KOPT-K1 (cell line): ENCODE results near the gene SLC16A9.

ENCODE experiments used
- H3K27ac ChIP-seq: fragments of 200-600 bp; sonication (generic); 2 replicates; pipeline ENCODE4 v1.5.1; 2016; ENCODE audit warnings: antibody characterized with exemption, mild to moderate bottlenecking, low read depth, low read length; ENCODE audit not compliant: poor library complexity, severe bottlenecking
- H3K36me3 ChIP-seq: fragments of 200-600 bp; sonication (generic); 2 replicates; pipeline ENCODE4 v1.5.1; 2017; ENCODE audit warnings: antibody characterized with exemption, mild to moderate bottlenecking, low read length, moderate library complexity; ENCODE audit not compliant: insufficient read depth
- H3K9me3 ChIP-seq: fragments of 200-600 bp; sonication (generic); 2 replicates; pipeline ENCODE4 v1.5.1; 2017; ENCODE audit warnings: antibody characterized with exemption, low read length, mild to moderate bottlenecking; ENCODE audit not compliant: insufficient read depth, poor library complexity, severe bottlenecking

Gene SLC16A9

DNA sequence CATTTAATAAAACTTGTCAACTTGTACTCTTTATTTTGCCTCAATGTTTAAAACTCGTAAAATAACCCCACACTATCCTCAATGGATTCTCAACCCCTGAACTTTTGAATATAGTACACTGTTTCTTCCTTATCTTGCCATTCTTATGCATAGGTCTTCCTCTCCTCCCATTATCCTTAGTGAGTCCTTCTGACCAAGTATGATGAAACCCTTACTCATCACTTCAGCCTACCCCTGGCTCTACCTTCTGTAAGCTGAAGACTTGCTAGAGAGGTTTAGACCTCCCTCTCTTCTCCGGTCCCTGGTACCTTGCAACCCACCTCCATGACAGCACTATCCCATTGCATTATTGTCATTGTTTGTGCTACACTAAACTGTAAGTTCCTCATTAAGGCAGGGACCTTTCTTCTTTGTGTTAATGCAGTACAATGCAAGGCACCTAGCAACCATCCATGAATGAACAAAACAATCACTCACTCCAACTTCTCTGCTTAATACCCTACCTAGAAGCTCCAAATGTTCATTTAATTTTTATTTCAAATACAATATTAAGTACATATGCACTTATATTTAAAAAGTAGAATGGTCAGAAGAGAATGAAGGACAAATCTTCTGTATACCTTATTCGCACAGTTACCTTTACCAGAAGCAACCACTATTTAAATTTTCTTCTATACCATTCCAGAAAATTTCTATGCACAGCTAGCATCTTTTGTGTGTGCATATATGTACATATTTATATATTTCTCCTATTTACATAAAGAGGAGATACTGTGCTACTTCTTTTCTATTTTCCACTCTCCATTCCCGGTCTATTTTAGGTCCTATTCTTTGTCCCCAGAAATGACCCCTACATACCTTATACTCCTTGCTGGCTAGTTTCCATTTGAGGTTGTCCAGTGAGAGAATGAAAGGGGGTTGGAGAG is 77.5 kb downstream of the SLC16A9 start:
- Histone ChIP-seq H3K27ac (no peak overlapping the region), H3K36me3 (no peaks in the 10 kb centered on the region), H3K9me3 (no peaks in the 10 kb centered on the region)

DNA sequence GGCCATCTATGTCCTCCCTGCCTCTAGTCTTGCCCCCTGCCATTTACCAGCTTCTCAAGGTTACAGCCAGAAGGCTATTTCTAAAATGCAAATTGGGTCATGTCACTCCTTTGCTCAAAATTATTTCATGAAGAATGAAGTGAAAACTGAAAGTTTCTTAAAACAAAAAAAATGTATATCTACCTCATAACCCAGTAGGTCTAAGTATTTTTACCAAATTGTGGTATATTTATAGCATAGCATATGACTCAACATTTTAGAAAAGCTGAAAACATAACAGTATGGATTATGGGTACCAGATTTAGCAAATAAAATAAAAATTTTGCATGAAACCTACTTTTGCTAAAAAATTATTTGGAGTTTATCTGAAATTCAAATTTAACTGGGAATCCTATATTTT is 78.4 kb downstream of the SLC16A9 start:
- no peaks in the 10 kb centered on the region for H3K36me3 ChIP-seq
- H3K27ac ChIP-seq = no peak overlapping the region
- no peaks in the 10 kb centered on the region for H3K9me3 ChIP-seq

DNA sequence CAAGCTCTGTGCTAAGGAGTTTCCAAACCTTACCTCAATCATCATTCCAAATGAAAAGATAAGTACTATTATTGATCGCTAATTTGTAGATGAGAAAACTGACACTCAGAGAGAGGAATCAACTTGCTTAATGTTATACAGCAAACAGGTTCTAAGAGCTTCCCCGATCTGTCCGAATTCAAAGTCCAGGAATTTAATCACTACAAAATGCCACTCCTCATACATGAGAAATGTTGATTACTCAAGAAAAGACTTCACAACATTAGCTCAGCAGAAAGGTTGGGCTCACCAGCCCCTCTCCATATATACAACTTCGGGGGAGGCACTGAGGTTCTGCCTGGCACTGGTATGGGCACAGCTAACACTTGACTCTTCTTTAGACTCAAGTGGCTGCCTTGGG is 80.7 kb downstream of the SLC16A9 start:
- Histone ChIP-seq H3K36me3 (no peaks in the 10 kb centered on the region), H3K9me3 (no peaks in the 10 kb centered on the region), H3K27ac (no peak overlapping the region)

DNA sequence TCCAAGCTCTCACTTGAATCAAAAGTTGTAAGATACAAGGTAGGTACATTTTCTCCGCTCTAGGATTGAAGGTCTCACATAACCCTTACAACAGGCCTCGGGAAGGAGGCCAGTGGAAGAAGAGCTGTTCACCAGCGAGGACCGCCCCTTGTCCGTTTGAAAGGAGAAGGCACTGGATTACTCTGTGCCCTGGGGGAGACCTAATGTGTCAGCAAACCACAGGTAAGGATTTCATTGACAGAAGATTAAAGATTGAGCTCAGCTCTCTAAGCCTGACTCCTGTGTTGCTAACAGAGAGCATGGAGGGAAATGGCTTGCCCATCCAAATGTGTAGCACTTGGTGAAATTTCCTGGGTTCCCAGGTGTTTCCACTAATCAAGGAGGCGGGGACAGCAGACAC is 81.2 kb downstream of the SLC16A9 start:
- H3K27ac ChIP-seq = no peak overlapping the region
- no peaks in the 10 kb centered on the region for H3K36me3 ChIP-seq
- no peaks in the 10 kb centered on the region for H3K9me3 ChIP-seq

DNA sequence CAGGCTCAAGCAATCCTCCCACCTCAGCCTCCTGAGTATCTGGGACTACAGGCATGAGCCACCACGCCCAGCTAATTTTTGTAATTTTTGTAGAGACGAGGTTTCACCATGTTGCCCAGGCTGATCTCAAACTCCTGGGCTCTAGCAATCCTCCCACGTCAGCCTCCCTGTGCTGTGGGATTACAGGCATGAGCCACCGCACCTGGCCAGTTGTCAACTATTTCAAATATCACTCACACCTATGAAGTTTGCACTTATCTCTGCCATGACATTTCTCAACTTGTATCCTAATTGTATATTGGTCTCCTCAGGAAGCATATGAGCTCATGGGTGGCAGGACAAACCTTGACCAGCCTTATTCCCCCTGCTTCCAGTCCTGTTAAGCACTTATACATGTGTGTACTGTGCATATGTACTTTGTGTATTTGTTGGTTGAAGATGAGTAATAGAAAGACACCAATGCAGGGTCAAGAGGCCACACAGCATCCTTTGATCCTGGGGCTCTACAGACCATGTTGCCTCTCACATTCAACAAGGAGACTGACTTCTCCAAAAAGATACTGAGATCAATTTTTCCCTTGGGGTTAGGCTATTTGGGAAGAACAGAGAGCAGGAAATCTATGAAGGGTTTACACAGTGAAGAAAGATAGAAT is 82.2 kb downstream of the SLC16A9 start:
- no peaks in the 10 kb centered on the region for H3K36me3 ChIP-seq
- no peak overlapping the region for H3K27ac ChIP-seq
- H3K9me3 ChIP-seq = no peaks in the 10 kb centered on the region

DNA sequence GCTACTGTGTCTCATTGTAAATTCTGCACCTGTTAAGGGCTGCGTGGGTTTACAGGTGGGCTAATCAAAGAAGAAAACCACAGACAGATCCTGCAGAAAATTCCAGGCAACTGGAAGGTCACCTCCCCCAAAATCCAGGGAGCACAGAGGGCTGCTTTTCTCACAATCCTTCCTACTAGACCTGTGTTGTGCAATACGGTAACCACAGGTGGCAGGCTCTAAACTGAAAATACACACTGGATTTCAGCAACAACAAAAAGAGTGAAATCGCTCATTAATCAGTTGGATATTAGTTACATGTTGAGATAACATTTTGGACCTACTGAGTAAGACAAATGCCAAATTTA is 83.2 kb downstream of the SLC16A9 start:
- Histone ChIP-seq H3K9me3 (no peaks in the 10 kb centered on the region), H3K27ac (no peak overlapping the region), H3K36me3 (no peaks in the 10 kb centered on the region)

DNA sequence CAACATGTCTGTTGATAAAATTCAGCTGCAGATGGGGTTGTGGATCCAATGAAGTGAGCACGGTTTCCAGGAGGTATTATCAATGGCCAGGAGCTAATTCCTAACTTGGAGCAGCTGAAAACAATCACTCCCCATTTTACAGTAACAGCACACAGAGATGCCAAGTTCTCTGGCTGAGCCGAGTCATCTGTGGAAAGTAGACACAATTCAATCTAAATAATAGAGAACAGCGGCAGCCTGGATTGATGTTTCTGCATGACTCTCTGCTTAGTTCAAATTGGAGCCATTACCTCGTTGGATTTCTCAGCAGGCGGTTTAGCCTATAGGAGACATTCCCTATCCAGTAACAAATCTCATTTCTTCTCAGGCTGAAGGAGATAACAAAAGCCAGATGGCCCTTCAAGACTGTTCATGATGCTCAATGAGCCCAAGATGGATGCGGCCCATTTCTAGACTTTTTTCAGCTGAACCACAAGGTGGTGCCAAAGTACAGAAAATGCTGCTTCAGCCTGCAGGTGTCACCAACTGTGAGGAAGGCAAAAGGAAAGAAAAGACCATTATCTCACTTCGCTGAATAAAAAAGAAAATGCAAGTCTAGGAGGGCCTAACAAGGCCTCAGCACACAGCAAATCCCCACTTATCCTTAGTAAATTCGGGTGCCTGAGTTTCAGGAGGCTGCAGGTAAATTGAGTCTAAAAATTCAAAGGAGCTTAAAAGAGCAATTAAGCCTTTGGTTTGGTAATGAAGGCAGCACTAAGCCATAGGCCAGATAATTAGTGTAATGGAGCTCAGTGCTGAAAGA is 83.7 kb downstream of the SLC16A9 start:
- H3K9me3 ChIP-seq = no peaks in the 10 kb centered on the region
- no peak overlapping the region for H3K27ac ChIP-seq
- H3K36me3 ChIP-seq = no peaks in the 10 kb centered on the region

DNA sequence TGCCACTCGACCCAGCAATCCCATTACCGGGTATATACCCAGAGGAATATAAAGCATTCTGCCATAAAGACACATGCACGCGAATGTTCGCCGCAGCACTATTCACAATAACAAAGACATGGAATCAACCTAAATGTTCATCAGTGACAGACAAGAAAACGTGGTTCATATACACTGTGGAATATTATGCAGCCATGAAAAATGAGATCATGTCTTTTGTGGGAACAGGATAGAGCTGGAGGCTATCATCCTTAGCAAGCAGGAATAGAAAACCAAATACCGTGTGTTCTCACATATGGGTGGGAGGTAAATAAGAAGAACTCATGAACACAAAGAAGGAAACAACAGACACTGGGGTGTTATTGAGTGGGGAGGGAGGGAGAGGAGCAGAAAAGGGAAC is 84.7 kb downstream of the SLC16A9 start:
- H3K36me3 ChIP-seq = no peaks in the 10 kb centered on the region
- no peak overlapping the region for H3K27ac ChIP-seq
- H3K9me3 ChIP-seq = no peaks in the 10 kb centered on the region

DNA sequence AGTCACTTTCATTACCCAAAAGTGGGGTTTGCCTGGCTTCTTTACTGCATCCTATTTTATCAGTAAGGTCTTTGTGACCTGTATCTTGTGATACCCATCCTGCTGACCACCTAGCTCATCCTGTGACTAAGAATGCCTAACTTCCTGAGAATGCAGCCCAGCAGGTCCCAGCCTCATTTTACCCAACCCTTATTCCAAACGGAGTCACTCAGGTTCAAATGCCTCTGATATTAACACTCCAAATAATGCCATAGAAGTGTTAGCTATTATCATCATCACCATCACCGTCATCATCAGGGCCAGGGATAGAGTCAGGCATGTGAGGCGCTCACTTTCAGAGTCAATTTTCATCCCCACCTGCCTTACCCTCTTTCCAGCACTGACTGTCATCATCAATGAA is 85.5 kb downstream of the SLC16A9 start:
- Histone ChIP-seq H3K36me3 (no peaks in the 10 kb centered on the region), H3K27ac (no peak overlapping the region), H3K9me3 (no peaks in the 10 kb centered on the region)

DNA sequence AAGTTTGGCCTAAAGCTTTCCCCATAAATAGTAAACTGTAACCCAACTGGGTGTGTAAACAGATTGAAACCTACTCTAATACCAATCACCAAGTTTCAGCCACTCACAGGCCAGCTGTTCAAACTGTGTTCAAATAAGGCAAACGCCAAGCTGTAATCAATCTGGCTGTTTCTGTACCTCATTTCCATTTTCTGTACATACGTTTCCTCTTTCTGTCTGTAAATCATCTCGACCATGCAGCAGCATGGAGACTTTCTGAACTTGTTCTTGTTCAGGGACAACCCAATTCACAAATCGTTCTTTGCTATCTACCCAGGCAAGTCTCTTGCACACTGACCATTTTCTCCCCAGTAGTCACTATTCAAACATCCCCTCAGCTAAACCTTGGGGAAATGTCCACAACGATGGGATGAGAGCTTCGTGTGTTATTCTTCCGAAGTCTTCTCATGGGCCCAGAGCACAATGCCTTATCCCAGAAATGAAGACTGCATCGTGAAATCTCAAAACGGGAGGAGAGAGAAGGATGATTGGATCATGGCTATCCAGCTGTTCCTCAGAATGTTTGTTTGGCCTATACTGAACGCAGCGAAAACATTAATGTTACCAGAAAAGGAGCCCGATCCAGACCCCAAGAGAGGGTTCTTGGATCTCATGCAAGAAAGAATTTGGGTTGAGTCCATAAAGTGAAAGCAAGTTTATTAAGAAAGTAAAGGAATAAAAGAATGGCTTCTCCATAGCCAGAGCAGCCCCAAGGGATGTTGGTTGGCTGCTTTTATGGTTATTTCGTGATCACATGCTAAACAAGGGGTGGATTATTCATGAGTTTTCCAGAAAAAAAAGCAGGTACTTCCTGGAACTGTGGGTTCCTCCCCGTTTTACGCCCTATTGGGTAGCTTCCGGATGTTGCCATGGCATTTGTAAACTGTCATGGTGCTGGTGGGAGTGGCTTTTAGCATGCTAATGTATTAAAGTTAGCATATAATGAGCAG is 86.2 kb downstream of the SLC16A9 start:
- Histone ChIP-seq H3K9me3 (no peaks in the 10 kb centered on the region), H3K27ac (no peak overlapping the region), H3K36me3 (no peaks in the 10 kb centered on the region)

DNA sequence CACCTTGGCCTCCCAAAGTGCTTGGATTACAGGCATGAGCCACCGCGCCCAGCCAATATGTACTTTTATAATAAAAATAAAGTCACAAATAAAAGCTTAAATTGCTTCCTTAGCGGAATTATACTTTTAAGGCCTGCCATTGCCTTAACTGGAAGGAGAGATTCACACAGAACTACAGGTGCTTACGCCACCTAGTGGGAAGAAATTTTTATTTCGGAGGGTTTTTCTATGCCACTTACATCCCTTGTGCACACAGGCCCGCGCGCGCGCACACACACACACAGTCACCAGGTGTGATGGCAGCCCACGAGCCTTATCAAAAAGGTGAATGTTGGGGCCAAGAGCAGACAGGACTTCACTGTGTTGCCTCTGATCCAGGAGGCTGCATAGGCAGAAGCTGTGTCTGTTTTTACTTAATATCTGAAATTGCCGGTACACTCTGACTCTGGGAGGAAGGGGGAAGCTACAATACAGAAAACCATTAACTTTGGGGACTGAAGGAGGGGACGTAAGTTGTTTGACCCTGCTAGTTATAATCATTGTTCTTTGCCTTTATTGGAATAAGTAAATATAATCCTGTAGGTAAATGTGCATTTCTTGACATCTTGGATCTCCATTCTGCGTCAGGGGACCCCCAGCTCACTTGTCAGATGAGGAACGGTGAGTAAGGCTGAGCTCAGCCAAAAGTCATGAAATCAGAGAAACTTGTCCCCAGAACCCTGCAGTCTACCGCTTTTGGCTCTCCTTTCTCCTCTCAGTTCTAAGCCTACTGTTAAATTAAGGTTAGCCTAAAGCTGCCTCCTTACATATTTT is 87.1 kb downstream of the SLC16A9 start:
- Histone ChIP-seq H3K9me3 (no peaks in the 10 kb centered on the region), H3K36me3 (no peaks in the 10 kb centered on the region), H3K27ac (no peak overlapping the region)

DNA sequence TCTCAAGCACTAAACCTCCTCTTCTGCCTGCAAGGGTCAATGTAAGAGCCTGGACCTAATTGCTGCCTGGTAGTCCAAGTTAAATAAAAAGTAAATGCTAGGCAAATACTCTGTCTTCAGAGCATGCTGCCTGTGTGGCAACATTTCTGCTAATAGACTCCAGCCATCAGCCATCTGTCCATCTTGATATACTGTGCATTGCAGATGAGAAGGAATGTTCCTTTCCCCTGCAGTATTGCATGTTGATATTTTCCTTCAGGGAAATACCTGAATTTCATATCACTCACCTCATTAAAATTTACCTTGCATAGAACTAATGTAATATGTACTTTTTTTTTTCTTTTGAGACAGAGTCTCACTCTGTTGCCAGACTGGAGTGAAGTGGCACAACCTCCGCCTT is 87.9 kb downstream of the SLC16A9 start:
- H3K36me3 ChIP-seq = no peaks in the 10 kb centered on the region
- no peaks in the 10 kb centered on the region for H3K9me3 ChIP-seq
- H3K27ac ChIP-seq = no peak overlapping the region

DNA sequence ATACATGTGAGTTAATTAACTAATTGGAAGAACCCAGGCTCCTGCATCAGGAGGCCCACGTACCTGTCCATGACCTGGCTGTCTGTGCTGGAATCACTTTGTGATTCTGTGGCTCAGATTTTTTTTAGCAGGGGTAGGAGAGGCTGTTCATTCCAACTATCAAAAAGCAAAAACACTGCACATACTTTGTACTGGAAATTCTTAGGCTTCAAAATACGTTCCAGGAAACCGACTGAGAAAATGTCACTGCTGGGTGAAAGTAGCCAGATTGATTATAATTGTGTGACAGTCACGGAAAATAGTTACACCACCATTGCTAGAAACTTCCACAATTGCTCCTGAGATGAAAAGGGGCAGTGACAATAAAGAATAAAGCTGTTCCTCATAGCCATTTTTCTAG is 91.0 kb downstream of the SLC16A9 start:
- no peaks in the 10 kb centered on the region for H3K9me3 ChIP-seq
- no peak overlapping the region for H3K27ac ChIP-seq
- no peaks in the 10 kb centered on the region for H3K36me3 ChIP-seq

DNA sequence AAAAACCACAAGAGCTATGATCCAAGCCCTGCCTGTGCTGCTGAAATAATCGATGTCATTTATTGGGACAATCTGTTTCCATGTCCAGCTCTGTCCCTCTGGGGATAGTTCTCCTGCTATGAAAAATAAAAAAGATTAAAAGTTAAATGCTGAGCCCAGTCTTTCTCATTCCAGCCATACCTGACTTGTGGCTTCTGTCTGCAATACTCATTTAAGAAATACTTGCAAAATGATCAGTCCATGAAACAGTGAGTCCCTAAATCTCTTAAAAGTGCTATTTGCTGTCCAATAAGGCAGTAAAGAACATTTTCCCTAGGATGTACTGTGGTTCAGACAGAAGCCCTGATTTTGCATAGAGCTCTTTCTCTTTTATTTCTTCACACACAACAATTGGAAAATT is 91.7 kb downstream of the SLC16A9 start:
- no peaks in the 10 kb centered on the region for H3K9me3 ChIP-seq
- no peaks in the 10 kb centered on the region for H3K36me3 ChIP-seq
- no peak overlapping the region for H3K27ac ChIP-seq
